Ishikawa (cell line): ENCODE data around the gene SMARCE1.

Experiments used
- CEBPB ChIP-seq: IDR thresholded peaks from 2 replicates; pipeline ENCODE4 v1.6.1; 2012
- CREB1 ChIP-seq: IDR thresholded peaks from 2 replicates; pipeline ENCODE4 v1.6.1; 2012; ENCODE audit warnings: low read depth
- EGR1 ChIP-seq: IDR thresholded peaks from 2 replicates; pipeline ENCODE4 v1.6.1; 2012
- EP300 ChIP-seq: IDR thresholded peaks from 2 replicates; pipeline ENCODE4 v1.6.1; 2012; ENCODE audit warnings: borderline replicate concordance
- FOXM1 ChIP-seq: IDR thresholded peaks from 2 replicates; pipeline ENCODE4 v1.6.1; 2012; ENCODE audit warnings: low read depth, borderline replicate concordance
- MAX ChIP-seq: IDR thresholded peaks from 2 replicates; pipeline ENCODE4 v1.6.1; 2012
- NFIC ChIP-seq: IDR thresholded peaks from 2 replicates; pipeline ENCODE4 v1.6.1; 2012
- RAD21 ChIP-seq: IDR thresholded peaks from 2 replicates; pipeline ENCODE4 v1.6.1; 2012; ENCODE audit warnings: low read depth
- TAF1 ChIP-seq: IDR thresholded peaks from 2 replicates; pipeline ENCODE4 v1.6.1; 2012; ENCODE audit warnings: low read depth, mild to moderate bottlenecking
- TCF12 ChIP-seq: IDR thresholded peaks from 2 replicates; pipeline ENCODE4 v1.6.1; 2012; ENCODE audit warnings: low read depth
- TEAD4 ChIP-seq: IDR thresholded peaks from 2 replicates; pipeline ENCODE4 v1.6.1; 2012
- USF1 ChIP-seq: IDR thresholded peaks from 2 replicates; pipeline ENCODE4 v1.6.1; 2012
- YY1 ChIP-seq: IDR thresholded peaks from 2 replicates; pipeline ENCODE4 v1.6.1; 2012; ENCODE audit warnings: low read depth
- ZBTB7A ChIP-seq: IDR thresholded peaks from 2 replicates; pipeline ENCODE4 v1.6.1; 2012; ENCODE audit warnings: low read depth
- TF ChIP-seq, protein P1 (sequence below): IDR thresholded peaks from 2 replicates; pipeline ENCODE4 v1.6.1; 2012; ENCODE audit warnings: low read depth, mild to moderate bottlenecking

The SMARCE1 gene

DNA sequence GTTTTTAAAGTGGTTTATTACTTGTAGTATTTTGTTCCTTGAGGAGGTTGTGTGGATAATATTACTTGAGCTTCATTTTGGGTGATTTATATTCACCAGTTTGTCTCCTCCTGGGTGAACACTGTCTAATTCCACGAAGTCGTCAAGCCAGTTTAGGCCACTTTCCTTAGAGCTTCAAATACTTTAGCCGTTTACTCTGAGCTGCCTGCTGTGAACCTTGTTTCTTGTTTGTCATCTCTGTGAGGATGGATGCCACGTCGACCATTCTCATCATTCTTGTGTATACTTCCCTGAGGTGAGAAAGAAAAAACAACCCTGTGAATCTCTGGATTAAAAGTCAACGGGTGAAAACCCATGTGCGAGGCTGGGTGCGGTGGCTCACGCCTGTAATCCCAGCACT lies 47.0 kb upstream of the SMARCE1 start:
- TF ChIP-seq MAX: no peak
- TF ChIP-seq ZBTB7A: no peak
- TF ChIP-seq TCF12: no peak
- no peak for TF ChIP-seq NFIC

DNA sequence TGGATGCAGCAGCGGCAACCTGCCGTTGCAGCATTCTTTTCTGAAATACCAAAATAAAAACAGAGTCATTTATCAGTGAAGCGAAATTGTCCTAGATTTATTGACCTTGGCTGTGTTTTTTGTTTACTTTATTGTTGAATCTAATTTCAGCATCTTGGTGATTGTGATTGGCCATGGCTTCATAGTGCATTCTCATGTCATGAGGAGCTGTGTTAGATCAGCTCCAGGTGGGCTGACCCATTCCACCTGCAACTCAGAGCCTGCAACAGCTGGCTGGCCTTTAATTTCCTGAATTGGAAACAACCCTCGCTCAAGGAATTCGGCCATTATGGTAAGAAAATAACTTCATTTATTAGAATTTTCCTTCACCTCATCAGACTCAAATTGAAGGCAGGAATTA lies 39.5 kb upstream of the SMARCE1 start:
- no peak for TF ChIP-seq NFIC
- no peak for TF ChIP-seq TCF12
- TF ChIP-seq, protein P1, sequence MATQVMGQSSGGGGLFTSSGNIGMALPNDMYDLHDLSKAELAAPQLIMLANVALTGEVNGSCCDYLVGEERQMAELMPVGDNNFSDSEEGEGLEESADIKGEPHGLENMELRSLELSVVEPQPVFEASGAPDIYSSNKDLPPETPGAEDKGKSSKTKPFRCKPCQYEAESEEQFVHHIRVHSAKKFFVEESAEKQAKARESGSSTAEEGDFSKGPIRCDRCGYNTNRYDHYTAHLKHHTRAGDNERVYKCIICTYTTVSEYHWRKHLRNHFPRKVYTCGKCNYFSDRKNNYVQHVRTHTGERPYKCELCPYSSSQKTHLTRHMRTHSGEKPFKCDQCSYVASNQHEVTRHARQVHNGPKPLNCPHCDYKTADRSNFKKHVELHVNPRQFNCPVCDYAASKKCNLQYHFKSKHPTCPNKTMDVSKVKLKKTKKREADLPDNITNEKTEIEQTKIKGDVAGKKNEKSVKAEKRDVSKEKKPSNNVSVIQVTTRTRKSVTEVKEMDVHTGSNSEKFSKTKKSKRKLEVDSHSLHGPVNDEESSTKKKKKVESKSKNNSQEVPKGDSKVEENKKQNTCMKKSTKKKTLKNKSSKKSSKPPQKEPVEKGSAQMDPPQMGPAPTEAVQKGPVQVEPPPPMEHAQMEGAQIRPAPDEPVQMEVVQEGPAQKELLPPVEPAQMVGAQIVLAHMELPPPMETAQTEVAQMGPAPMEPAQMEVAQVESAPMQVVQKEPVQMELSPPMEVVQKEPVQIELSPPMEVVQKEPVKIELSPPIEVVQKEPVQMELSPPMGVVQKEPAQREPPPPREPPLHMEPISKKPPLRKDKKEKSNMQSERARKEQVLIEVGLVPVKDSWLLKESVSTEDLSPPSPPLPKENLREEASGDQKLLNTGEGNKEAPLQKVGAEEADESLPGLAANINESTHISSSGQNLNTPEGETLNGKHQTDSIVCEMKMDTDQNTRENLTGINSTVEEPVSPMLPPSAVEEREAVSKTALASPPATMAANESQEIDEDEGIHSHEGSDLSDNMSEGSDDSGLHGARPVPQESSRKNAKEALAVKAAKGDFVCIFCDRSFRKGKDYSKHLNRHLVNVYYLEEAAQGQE: no peak
- no peak for TF ChIP-seq EGR1
- TF ChIP-seq MAX: no peak
- no peak for TF ChIP-seq CEBPB
- no peak for TF ChIP-seq USF1
- TF ChIP-seq ZBTB7A: no peak
- TF ChIP-seq EP300: no peak
- no peak for TF ChIP-seq TAF1
- TF ChIP-seq TEAD4: no peak
- no peak for TF ChIP-seq RAD21
- TF ChIP-seq CREB1: no peak
- no peak for TF ChIP-seq YY1
- TF ChIP-seq FOXM1: no peak

GRCh38 chr17:40686192-40686591 lies 38.6 kb upstream of the SMARCE1 start:
- TF ChIP-seq ZBTB7A (no peak), CEBPB (no peak), NFIC (0 out of 2 replicates have a peak, but pooled peaks have one; percentile 18)

DNA sequence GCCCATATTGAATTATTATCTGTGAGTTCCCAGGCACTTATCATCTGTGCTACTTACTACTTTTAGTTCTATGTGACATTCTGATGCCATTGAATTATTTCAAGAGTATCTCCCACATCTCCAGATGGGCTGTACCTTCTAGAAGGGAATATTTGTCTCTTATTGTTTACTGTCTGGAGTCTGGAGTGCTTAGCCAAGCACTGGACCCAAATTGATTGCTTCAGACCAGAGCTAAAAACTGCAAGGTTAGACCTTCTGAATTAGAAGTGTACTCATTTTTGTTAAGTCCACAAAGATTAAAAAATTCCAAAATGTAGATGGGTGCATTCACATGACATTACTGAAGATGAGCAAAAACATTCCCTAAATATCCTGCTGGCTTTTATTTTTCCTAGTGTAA lies 33.4 kb upstream of the SMARCE1 start:
- TF ChIP-seq TCF12 (no peak), YY1 (no peak), CEBPB (no peak), CREB1 (no peak), ZBTB7A (no peak), MAX (no peak), USF1 (no peak), TEAD4 (no peak), FOXM1 (no peak), EGR1 (no peak), TAF1 (no peak), RAD21 (no peak), EP300 (no peak), NFIC (no peak)
- TF ChIP-seq, protein P1: no peak

DNA sequence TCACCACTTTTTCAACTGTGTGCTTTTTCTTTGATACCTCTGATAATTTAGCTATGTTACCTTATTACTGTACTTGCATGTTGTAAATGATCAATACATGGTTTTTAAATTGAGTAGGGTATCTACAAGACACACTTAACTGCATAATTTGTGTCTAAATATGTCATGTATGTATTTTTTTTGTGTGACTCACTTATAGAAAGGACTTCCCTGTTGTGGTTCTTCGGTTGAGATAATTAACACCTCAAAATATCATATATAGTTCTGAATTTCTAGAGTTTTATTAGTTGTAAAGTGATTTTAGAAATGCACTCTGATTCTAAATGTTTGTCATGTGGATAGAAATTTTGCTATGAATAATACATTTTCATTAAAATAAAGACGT lies 31.9 kb upstream of the SMARCE1 start:
- no peak for TF ChIP-seq EGR1
- no peak for TF ChIP-seq CEBPB
- no peak for TF ChIP-seq TEAD4
- TF ChIP-seq, protein P1: no peak
- TF ChIP-seq RAD21: no peak
- TF ChIP-seq FOXM1: no peak
- TF ChIP-seq ZBTB7A: no peak
- TF ChIP-seq NFIC: no peak
- no peak for TF ChIP-seq TAF1
- TF ChIP-seq CREB1: no peak
- no peak for TF ChIP-seq TCF12
- TF ChIP-seq USF1: no peak
- no peak for TF ChIP-seq EP300
